Panc1 (cell line): ENCODE measurements around the gene CXCL1. TPM values are rescaled to one million over a fixed set of nuclear protein-coding genes. Genes with fewer than 3 reads are reported as not detected.

Experiments used
- ATAC-seq: fragments of 200-7000 bp; cut with Tn5 transposase; 2 replicates; pipeline ENCODE4 v1.9.1; 2020; ENCODE audit warnings: mild to moderate bottlenecking, moderate library complexity
- BruUV-seq: library from RNA; stranded (reverse); fragments of 400-500 nt; replicated peaks from 2 replicates; lab custom pipeline; 2021; lab: Mats Ljungman, UMichigan
- CTCF ChIA-PET: fragments of 300-600 bp; sonication (Branson Sonifier 250); formaldehyde crosslinking; loops from one replicate; lab custom pipeline; 2022; ENCODE audit warnings: antibody characterized with exemption; lab: Charles Lee
- POLR2A ChIA-PET: fragments of 300-600 bp; sonication (Branson Sonifier 250); formaldehyde crosslinking; loops from one replicate; lab custom pipeline; 2022; ENCODE audit warnings: antibody characterized with exemption; lab: Charles Lee
- DNase-seq: peaks from one replicate; pipeline ENCODE4 v3.0.0-alpha.2; 2010; ENCODE audit warnings: low read depth, low spot score
- H3K27ac ChIP-seq: 2 replicates; pipeline ENCODE4 v1.5.1; 2011; ENCODE audit warnings: mild to moderate bottlenecking, low read length, inconsistent platforms
- H3K27me3 ChIP-seq: fragments of 200-500 bp; sonication (Bioruptor generic); 2 replicates; pipeline ENCODE4 v1.6.0; 2014; ENCODE audit warnings: low read length, inconsistent platforms; ENCODE audit not compliant: control insufficient read depth, insufficient read depth
- H3K36me3 ChIP-seq: fragments of 200-500 bp; sonication (Bioruptor generic); 2 replicates; pipeline ENCODE4 v1.5.1; 2014; ENCODE audit warnings: inconsistent platforms, mild to moderate bottlenecking, low read length, moderate library complexity; ENCODE audit not compliant: control insufficient read depth, insufficient read depth
- H3K4me1 ChIP-seq: 2 replicates; pipeline ENCODE4 v1.5.1; 2011; ENCODE audit warnings: inconsistent platforms, mild to moderate bottlenecking, low read length, moderate library complexity; ENCODE audit not compliant: control insufficient read depth, insufficient read depth
- H3K4me3 ChIP-seq, 2 experiments: 2 replicates each; pipeline ENCODE4 v1.5.1; 2011 to 2012; ENCODE audit warnings: low read depth in 2 of 2, low read length in 2 of 2, mild to moderate bottlenecking in 2 of 2, inconsistent platforms in 1 of 2, moderate library complexity in 1 of 2
- H3K9me3 ChIP-seq: fragments of 200-500 bp; sonication (Bioruptor generic); 2 replicates; pipeline ENCODE4 v1.5.1; 2014; ENCODE audit warnings: low read depth, mild to moderate bottlenecking, inconsistent platforms, low read length, moderate library complexity; ENCODE audit not compliant: control insufficient read depth, insufficient read depth
- CTCF ChIP-seq: fragments of 450-650 bp; IDR thresholded peaks from 2 replicates; pipeline ENCODE4 v1.5.1; 2017; ENCODE audit warnings: mild to moderate bottlenecking
- POLR2AphosphoS5 ChIP-seq: IDR thresholded peaks from 2 replicates; pipeline ENCODE4 v1.6.1; 2012; ENCODE audit warnings: mild to moderate bottlenecking, low read depth, low read length, moderate library complexity
- SIN3A ChIP-seq: IDR thresholded peaks from 2 replicates; pipeline ENCODE4 v1.6.1; 2012; ENCODE audit warnings: low read depth, mild to moderate bottlenecking, low read length, moderate library complexity, borderline replicate concordance; ENCODE audit not compliant: insufficient read depth
- TCF7L2 ChIP-seq: IDR thresholded peaks from 2 replicates; pipeline ENCODE4 v1.6.1; 2011; ENCODE audit warnings: mild to moderate bottlenecking, low read depth, low read length, inconsistent platforms
- in situ Hi-C: cut with HindIII; loops from 2 replicates; pipeline ENCODE4 v1.10.0; 2016; ENCODE audit warnings: low sequenced_read_pairs, low pct_unique_long_range_greater_than_20kb
- intact Hi-C: fragments of 100-400 bp; cut with micrococcal nuclease; formaldehyde crosslinking; loops from one replicate; pipeline ENCODE4 v1.10.0; 2022; ENCODE audit not compliant: unreplicated experiment
- total RNA-seq: library from RNA; stranded (reverse); gene quantifications from one replicate; pipeline ENCODE4 v1.2.1, GENCODE V29; 2021; ENCODE audit not compliant: unreplicated experiment
- TF ChIP-seq, protein P1 (sequence below), 2 experiments: IDR thresholded peaks; 2 replicates each; pipeline ENCODE4 v1.6.1; 2011 to 2012; ENCODE audit warnings: low read depth in 2 of 2, control low read depth in 1 of 2, low read length in 1 of 2, mild to moderate bottlenecking in 1 of 2, moderate library complexity in 1 of 2; ENCODE audit not compliant: insufficient read depth in 1 of 2

Gene CXCL1
- total RNA-seq, 1 experiment from 2014 or later = 12.8 TPM

DNA sequence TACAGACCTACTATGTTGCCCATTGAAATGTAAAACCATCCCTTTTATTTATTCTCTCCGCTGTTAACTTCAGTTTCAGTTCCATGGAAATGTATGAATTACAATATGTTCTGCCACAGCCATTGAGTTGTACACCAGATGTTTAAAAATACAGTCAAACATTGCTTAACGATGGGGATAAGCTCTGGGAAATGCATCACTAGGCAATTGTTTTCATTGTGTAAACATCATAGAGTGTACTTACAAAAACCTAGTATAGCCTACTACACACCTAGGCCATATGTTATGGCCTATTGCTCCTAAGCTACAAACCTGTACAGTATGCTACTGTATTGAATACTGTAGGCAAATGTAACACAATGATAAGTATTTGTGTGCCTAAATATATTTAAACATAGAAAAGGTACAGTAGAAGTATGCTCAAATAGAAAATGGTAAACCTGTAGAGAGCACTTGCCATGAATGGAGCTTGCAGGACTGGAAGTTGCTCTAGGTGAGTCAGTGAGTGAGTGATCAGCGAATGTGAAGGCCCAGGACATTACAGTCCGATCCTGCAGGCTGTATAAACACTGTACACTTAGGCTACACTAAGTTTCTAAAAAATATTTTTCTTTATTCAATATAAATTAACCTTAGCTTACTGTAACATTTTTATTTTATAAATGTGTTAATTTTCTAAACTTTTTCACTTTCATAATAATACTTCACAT, 18.8 kb upstream of the CXCL1 start:
- POLR2A ChIA-PET = no interaction called here

GRCh38 chr4:73851293-73851692, 17.9 kb upstream of the CXCL1 start:
- Histone ChIP-seq H3K4me1 (no peaks in the 10 kb centered on the region), H3K9me3 (no peaks in the 10 kb centered on the region), H3K36me3 (no peaks in the 10 kb centered on the region), H3K27me3 (no peaks in the 10 kb centered on the region), H3K27ac (no peak overlapping the region), H3K4me3 (no peak overlapping the region)
- ATAC-seq (no peak), DNase-seq (no peak)
- in situ Hi-C loops = no loop called here
- ChIA-PET CTCF (interaction anchor here (0.6 kb wide), 1 partner anchor 15 kb away, joined by 3 read pairs; the partner anchor contains the start of gene CXCL6), POLR2A (no interaction called here)
- no TSS peak for BruUV-seq
- intact Hi-C loops = no loop called here
- TF ChIP-seq TCF7L2 = no peak

More for the DNA sequence above, 18.8 kb upstream of the CXCL1 start:
- CTCF ChIA-PET = interaction anchor here (0.6 kb wide), 1 partner anchor 14 kb away, joined by 3 read pairs; the partner anchor contains the start of gene CXCL6
- no peak overlapping the region for H3K4me3 ChIP-seq
- DNase-seq (no peak), ATAC-seq (no peak)
- H3K4me1 ChIP-seq = no peaks in the 10 kb centered on the region
- TF ChIP-seq TCF7L2 = no peak
- no peak for TF ChIP-seq CTCF
- TF ChIP-seq SIN3A = no peak
- TF ChIP-seq POLR2AphosphoS5 = no peak
- TF ChIP-seq, protein P1, sequence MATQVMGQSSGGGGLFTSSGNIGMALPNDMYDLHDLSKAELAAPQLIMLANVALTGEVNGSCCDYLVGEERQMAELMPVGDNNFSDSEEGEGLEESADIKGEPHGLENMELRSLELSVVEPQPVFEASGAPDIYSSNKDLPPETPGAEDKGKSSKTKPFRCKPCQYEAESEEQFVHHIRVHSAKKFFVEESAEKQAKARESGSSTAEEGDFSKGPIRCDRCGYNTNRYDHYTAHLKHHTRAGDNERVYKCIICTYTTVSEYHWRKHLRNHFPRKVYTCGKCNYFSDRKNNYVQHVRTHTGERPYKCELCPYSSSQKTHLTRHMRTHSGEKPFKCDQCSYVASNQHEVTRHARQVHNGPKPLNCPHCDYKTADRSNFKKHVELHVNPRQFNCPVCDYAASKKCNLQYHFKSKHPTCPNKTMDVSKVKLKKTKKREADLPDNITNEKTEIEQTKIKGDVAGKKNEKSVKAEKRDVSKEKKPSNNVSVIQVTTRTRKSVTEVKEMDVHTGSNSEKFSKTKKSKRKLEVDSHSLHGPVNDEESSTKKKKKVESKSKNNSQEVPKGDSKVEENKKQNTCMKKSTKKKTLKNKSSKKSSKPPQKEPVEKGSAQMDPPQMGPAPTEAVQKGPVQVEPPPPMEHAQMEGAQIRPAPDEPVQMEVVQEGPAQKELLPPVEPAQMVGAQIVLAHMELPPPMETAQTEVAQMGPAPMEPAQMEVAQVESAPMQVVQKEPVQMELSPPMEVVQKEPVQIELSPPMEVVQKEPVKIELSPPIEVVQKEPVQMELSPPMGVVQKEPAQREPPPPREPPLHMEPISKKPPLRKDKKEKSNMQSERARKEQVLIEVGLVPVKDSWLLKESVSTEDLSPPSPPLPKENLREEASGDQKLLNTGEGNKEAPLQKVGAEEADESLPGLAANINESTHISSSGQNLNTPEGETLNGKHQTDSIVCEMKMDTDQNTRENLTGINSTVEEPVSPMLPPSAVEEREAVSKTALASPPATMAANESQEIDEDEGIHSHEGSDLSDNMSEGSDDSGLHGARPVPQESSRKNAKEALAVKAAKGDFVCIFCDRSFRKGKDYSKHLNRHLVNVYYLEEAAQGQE (IDR thresholded peaks at IDR 0.05; ENCODE audit: insufficient read depth in 1 of 2, low read depth in 2 of 2, low read length in 1 of 2) = no peak
- intact Hi-C loops (no loop called here), in situ Hi-C loops (no loop called here)
- H3K36me3 ChIP-seq = no peaks in the 10 kb centered on the region
- no TSS peak for BruUV-seq
- H3K27me3 ChIP-seq = no peaks in the 10 kb centered on the region
- H3K27ac ChIP-seq = no peak overlapping the region
- H3K9me3 ChIP-seq = no peaks in the 10 kb centered on the region

- DNase-seq (no peak), ATAC-seq (peak; percentile 67)
- ChIA-PET CTCF (interaction anchor here (1.0 kb wide), 1 partner anchor 12 kb away, joined by 5 read pairs; no protein-coding TSS in a partner anchor), POLR2A (interaction anchor here (0.6 kb wide), 1 partner anchor 56 kb away, joined by 16 read pairs; no protein-coding TSS in a partner anchor)
- TF ChIP-seq, protein P1 (IDR thresholded peaks at IDR 0.05; ENCODE audit: insufficient read depth in 1 of 2, low read depth in 2 of 2, low read length in 1 of 2) = no peak
- TF ChIP-seq TCF7L2 = no peak
- BruUV-seq = no TSS peak
- no peaks in the 10 kb centered on the region for H3K4me1 ChIP-seq
- intact Hi-C loops = no loop called here
- in situ Hi-C loops = no loop called here
- no peaks in the 10 kb centered on the region for H3K27me3 ChIP-seq
- H3K9me3 ChIP-seq = no peaks in the 10 kb centered on the region
- peak overlapping the region; percentile 39 to 50 for H3K4me3 ChIP-seq
- no peaks in the 10 kb centered on the region for H3K36me3 ChIP-seq
- H3K27ac ChIP-seq = no peak overlapping the region
Observed at GRCh38 chr4:73852771-73853170, 16.4 kb upstream of the CXCL1 start.
